GM12873 (cell line): Measurements from ENCODE around the gene DSG4.

Experiments used
- CTCF ChIP-seq: IDR thresholded peaks from 2 replicates; pipeline ENCODE4 v1.5.1; 2012; ENCODE audit warnings: low read depth, mild to moderate bottlenecking, moderate library complexity, low read length, control low read depth; ENCODE audit not compliant: insufficient read depth; ENCODE audit errors: missing control alignments

DSG4 gene

GRCh38 chr18:31376477-31376876 lies at the start of gene DSG4:
DSG4 (plus strand) TSS chr18:31376777; CDS start chr18:31376912, 135 bp downstream.
- TF ChIP-seq CTCF, result no peak

- no peak for TF ChIP-seq CTCF
These were observed 46.7 kb upstream of the DSG4 start for GRCh38 chr18:31329787-31330438.

- TF ChIP-seq CTCF, result no peak
These were observed 33.1 kb upstream of the DSG4 start for GRCh38 chr18:31343454-31343853.

- TF ChIP-seq CTCF, result no peak
These were observed 21.6 kb upstream of the DSG4 start for GRCh38 chr18:31354990-31355389.

GRCh38 chr18:31356025-31356424 lies 20.6 kb upstream of the DSG4 start:
- no peak for TF ChIP-seq CTCF

GRCh38 chr18:31364190-31364589 lies 12.4 kb upstream of the DSG4 start:
- no peak for TF ChIP-seq CTCF

GRCh38 chr18:31369478-31369877 lies 7.1 kb upstream of the DSG4 start:
- no peak for TF ChIP-seq CTCF
